HepG2 (cell line): ENCODE data around the gene MS4A1.

Source experiments
- CTCF ChIP-seq: sonication (generic); formaldehyde crosslinking; IDR thresholded peaks from 2 replicates; pipeline ENCODE4 v1.5.0; 2020; ENCODE audit warnings: mild to moderate bottlenecking, missing genetic modification reagents, moderate library complexity
- EP300 ChIP-seq, 3 experiments: sonication (generic) in 1 of 3; formaldehyde crosslinking in 1 of 3; IDR thresholded peaks; 2 replicates each; pipeline versions ENCODE4 v1.5.1 to v1.6.1; 2011 to 2020; ENCODE audit warnings: low read depth in 2 of 3, low read length in 2 of 3, borderline replicate concordance in 1 of 3, improper control_type of control experiment in 1 of 3, mild to moderate bottlenecking in 1 of 3, missing genetic modification reagents in 1 of 3, moderate library complexity in 1 of 3
- POLR2A ChIP-seq, 2 experiments: IDR thresholded peaks; 2 replicates each; pipeline ENCODE4 v1.6.1; 2011; ENCODE audit warnings: low read depth in 2 of 2, low read length in 2 of 2, mild to moderate bottlenecking in 1 of 2, moderate library complexity in 1 of 2; ENCODE audit not compliant: insufficient read depth in 1 of 2
- STAT6 ChIP-seq: sonication (generic); formaldehyde crosslinking; IDR thresholded peaks from 2 replicates; pipeline ENCODE4 v1.4.0; 2020; ENCODE audit warnings: missing genetic modification reagents, mild to moderate bottlenecking, borderline replicate concordance
- ZFP37 ChIP-seq: sonication (generic); formaldehyde crosslinking; IDR thresholded peaks from 2 replicates; pipeline ENCODE4 v1.4.0; 2020; ENCODE audit warnings: missing genetic modification reagents, borderline replicate concordance

- no peak for TF ChIP-seq CTCF (CRISPR knock-in tag)
- TF ChIP-seq EP300 (IDR thresholded peaks at IDR 0.05; ENCODE audit: low read depth in 2 of 2, low read length in 2 of 2) = no peak
- TF ChIP-seq EP300 (CRISPR knock-in tag; IDR thresholded peaks at IDR 0.05; ENCODE audit: borderline replicate concordance) = no peak
- no peak for TF ChIP-seq STAT6
- no peak for TF ChIP-seq ZFP37 (CRISPR knock-in tag)
- TF ChIP-seq POLR2A (IDR thresholded peaks at IDR 0.05; ENCODE audit: insufficient read depth in 1 of 2, low read depth in 2 of 2, low read length in 2 of 2) = no peak
Measured at GRCh38 chr11:60482361-60482760, 26.7 kb downstream of the MS4A1 start.
